WI38 (cell line): ENCODE measurements around the gene AFAP1.

Experiments
- H3K4me3 ChIP-seq: 2 replicates; pipeline ENCODE4 v1.5.1; 2011; ENCODE audit warnings: low read depth, mild to moderate bottlenecking, control low read depth, low read length
- TF ChIP-seq, protein P1 (sequence below): IDR thresholded peaks from 2 replicates; pipeline ENCODE4 v1.5.1; 2012; ENCODE audit warnings: low read depth, mild to moderate bottlenecking, control low read depth, low read length

AFAP1 gene

GRCh38 chr4:7756561-7757355 is 182.9 kb downstream of the AFAP1 start:
- H3K4me3 ChIP-seq, result no peak overlapping the region
- TF ChIP-seq, protein P1, sequence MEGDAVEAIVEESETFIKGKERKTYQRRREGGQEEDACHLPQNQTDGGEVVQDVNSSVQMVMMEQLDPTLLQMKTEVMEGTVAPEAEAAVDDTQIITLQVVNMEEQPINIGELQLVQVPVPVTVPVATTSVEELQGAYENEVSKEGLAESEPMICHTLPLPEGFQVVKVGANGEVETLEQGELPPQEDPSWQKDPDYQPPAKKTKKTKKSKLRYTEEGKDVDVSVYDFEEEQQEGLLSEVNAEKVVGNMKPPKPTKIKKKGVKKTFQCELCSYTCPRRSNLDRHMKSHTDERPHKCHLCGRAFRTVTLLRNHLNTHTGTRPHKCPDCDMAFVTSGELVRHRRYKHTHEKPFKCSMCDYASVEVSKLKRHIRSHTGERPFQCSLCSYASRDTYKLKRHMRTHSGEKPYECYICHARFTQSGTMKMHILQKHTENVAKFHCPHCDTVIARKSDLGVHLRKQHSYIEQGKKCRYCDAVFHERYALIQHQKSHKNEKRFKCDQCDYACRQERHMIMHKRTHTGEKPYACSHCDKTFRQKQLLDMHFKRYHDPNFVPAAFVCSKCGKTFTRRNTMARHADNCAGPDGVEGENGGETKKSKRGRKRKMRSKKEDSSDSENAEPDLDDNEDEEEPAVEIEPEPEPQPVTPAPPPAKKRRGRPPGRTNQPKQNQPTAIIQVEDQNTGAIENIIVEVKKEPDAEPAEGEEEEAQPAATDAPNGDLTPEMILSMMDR, result no peak

- TF ChIP-seq, protein P1, result no peak
- no peak overlapping the region for H3K4me3 ChIP-seq
Measured at GRCh38 chr4:7756071-7756470, 183.6 kb downstream of the AFAP1 start.

GRCh38 chr4:7755561-7755960 is 184.1 kb downstream of the AFAP1 start:
- TF ChIP-seq, protein P1, result no peak
- H3K4me3 ChIP-seq, result no peak overlapping the region

DNA sequence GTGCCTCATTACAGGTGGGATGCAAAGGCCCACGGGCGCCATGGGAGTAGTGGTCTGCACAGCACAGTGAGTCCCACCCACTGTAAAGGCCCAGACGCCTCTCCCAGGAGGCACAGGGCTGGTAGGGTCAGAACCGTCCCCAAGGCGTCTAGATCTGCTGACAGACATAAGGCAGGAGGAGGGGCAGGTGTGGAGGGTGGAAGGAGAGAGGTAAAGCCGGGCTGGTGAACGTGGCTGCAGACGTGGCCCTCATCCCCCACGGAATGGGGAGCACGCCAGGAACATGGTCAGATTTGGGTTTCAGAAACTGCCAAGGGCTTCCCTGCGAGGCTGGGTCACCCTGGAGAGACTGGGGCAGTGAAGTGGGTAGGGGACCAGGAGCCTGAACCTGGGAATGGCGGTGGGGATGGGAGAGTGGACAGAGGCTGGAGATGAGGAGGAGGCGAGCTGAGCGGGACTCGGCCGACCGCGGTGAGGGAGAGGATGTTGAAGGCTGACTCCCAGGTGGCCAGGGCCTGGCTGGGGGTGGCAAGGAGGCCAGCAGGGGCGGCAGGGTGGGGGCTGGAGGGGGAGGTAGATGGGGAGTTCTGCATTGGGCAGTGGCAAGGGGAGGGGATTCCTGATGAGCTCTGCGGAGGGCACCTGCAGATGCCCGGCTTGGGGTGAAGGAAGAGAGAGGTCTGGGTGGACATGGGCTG is 184.9 kb downstream of the AFAP1 start:
- H3K4me3 ChIP-seq, result no peak overlapping the region
- TF ChIP-seq, protein P1, result no peak

DNA sequence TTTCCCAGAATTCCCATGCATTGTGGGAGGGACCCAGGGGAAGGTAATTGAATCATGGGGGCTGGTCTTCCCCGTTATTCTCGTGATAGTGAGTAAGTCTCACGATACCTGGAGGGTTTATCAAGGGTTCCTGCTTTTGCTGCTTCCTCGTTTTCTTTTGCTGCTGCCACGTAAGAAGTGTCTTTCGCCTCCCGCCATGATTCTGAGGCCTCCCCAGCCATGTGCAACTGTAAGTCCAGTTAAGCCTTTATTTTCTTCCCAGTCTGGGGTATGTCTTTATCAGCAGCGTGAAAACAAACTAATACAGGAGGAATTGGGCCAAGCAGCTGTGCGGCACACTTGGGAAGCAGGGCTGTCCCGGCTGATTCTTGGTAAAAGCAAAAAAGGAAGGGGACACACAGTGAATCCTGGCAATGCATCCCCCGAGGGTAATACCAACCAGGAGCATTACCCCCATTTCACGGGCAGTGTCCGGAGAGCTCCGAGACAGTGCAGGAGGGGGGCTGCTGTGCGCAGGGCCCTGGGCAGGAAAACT is 185.7 kb downstream of the AFAP1 start:
- TF ChIP-seq, protein P1, result no peak
- H3K4me3 ChIP-seq, result no peak overlapping the region

DNA sequence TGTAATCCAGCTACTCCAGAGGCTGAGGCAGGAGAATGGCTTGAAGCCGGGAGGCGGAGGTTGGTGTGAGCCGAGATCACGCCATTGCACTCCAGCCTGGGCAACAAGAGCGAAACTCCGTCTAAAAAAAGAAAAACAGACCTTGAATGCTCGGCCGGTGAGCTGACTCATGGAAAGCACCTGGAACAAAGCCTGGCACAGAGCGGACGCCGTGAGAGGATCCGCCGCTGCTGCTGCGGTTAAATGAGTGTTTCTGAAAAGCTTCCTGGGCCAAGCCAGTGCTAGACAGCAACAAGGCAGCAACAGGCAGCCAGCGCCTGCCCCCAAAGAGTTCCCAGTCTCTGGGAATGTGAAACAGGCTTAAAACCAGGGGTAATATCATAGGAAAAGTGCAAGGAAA is 186.4 kb downstream of the AFAP1 start:
- TF ChIP-seq, protein P1, result no peak

GRCh38 chr4:7752649-7753048 is 187.0 kb downstream of the AFAP1 start:
- TF ChIP-seq, protein P1, result no peak
- H3K4me3 ChIP-seq, result no peak overlapping the region

More for the DNA sequence above, 186.4 kb downstream of the AFAP1 start:
- H3K4me3 ChIP-seq, result no peak overlapping the region
